HG03159 (cell line): ENCODE data around the gene SMG1.

ENCODE experiments used
- ATAC-seq: cut with Tn5 transposase; IDR thresholded peaks from one replicate; pipeline ENCODE4 v1.9.1; 2021; ENCODE audit warnings: mild to moderate bottlenecking, moderate library complexity; ENCODE audit not compliant: unreplicated experiment

Gene SMG1

GRCh38 chr16:18855196-18855595, 71.0 kb downstream of the SMG1 start:
- no peak for ATAC-seq

- ATAC-seq = no peak
Observed at GRCh38 chr16:18853694-18854093, 72.5 kb downstream of the SMG1 start.

GRCh38 chr16:18852647-18853046, 73.6 kb downstream of the SMG1 start:
- no peak for ATAC-seq

DNA sequence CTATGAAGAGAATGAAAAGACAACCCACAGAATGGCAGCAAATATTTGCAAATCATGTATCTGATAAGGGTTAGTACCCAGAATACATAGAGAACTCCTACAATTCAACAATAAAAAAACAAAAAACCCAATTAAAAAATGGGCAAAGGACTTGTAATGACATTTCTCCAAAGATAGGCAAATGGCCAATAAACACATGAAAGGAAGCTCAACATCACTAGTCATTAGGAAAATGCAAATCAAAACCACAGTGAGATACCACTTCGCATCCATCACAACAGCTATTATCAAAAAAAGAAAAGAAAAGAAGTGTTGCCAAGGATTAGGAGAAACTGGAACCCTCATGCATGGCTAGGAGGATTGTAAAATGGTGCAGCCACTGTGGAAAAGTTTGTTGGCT, 79.8 kb downstream of the SMG1 start:
- no peak for ATAC-seq

GRCh38 chr16:18842565-18842964, 83.6 kb downstream of the SMG1 start:
- ATAC-seq = no peak

DNA sequence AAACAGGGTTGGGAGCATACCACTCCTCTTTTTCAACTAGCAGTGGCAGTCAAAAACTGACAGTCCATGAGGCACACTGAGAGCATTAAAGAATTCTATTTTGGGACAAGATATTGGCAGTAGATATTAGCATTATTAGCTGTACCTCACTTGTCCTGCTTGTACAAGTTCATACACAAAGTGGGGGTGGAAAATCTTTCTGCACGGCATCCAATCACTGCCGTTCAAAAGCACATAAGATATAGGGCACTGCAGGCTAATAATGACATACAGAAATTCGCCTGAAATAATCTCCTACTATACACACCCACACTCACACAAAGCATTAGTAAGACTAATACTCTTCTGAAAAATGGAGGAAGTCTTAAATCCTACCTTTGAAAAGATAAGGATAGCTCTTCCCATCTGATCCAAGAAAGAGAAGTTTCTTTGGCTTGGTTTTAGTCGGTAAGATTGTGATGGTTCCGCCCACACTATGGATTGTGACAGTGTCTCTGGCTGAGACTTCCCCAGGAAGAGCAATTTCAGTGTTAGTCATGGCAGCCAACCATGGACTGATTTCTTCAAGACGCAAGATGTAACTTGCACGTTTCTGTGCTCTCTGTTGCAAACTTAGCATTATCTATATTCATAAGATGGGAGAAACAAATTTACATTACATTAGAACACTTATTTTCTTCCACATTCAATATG, 84.2 kb downstream of the SMG1 start:
- ATAC-seq = no peak

DNA sequence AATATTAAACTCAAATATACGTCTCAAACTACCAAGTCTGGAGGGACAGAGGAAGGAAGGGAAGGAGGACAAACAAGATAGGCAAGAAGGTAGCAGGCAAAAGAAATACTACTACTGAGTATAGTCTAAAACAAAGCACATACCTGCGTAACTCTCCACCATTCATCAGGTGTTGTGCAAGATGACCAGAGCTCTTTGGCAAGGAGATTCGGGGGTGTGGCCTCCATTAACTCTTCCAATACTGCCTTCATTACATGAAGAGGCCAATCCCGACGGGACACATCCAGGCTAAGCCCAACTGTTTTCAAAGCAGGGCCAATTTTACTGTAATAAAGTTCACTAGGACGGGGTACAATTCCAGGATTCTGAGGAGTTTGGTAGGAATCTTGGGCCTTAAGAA, 86.7 kb downstream of the SMG1 start:
- no peak for ATAC-seq

- no peak for ATAC-seq
Observed at GRCh38 chr16:18836702-18837101, 89.5 kb downstream of the SMG1 start.

DNA sequence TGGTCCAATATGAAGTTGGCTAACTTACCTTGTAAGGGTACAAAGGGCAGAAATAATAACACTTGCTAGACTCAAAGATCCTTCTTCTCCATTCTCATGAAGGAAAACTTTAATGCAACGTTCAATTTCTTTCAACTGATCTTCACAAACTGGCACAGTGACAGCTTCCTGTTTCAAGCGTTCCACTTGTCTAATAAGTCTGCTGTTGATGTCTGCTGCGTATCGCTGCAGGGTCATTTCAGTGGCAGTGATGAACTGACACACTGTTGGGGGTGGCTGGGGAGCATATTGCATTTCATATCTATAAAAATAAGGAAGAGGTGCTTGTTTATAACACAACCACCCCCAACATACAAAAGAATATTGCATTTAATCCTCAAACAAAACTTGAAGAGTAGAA, 91.3 kb downstream of the SMG1 start:
- no peak for ATAC-seq

DNA sequence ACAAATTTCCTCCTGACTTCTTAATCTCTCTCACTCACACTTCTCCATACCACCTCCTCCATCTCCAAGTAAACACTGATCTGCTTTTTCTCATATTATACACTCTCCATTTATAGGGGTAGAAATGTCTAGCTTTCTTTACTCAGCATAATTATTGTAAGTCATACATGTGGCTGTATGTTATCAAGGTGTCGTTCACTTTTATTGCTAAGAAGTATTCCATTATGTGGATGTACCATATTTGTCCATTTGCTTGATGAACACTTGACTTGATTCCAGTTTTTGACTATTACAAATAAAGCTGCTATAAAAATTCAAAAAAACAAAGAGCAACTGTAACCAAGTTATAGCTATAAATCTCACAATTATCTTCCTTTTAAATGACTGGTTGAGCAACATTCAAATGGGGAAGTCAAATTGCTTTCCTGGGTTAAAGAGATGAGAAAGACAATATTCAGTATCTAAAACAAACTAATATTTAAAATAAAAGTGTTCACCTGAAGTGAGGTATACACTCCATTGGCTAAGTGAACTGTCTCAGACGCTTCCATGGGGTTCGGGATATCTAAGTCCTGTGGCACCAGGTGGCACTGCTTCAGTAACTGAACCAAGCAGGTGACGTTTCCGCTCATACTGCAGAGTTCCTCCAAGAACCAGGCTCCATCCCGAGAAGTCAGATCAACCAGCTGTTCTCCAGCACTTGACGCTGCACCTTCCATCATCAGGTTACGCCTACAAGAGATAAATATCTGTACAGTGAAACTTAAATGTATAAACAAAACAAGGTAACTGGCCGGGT, 92.3 kb downstream of the SMG1 start:
- ATAC-seq = no peak

- ATAC-seq = no peak
Observed at GRCh38 chr16:18832613-18833012, 93.6 kb downstream of the SMG1 start.

- no peak for ATAC-seq
Observed at GRCh38 chr16:18832006-18832405, 94.2 kb downstream of the SMG1 start.

DNA sequence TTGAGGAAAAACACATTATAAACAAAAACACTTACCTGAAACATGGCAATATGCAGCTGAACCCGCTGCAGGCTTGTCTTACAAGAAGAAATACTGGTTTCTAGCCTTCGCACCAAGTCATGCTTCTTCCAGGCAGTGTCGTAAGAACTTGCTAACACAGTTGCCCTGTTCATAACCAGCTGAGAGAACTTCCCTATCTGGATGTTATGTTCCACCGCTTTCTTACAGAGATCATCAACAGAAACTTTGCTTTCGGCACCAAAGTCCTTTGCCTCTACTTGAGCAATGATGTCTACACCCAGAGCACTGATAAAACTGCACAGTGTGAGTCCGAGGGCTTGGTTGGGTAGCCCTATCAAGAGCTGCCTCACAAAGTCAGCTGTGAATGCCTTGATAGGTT, 97.0 kb downstream of the SMG1 start:
- ATAC-seq = no peak

- no peak for ATAC-seq
Observed at GRCh38 chr16:18827890-18828289, 98.3 kb downstream of the SMG1 start.

- no peak for ATAC-seq
Observed at GRCh38 chr16:18816286-18816685, 109.9 kb downstream of the SMG1 start.

GRCh38 chr16:18811925-18812324, 114.3 kb downstream of the SMG1 start:
- no peak for ATAC-seq

GRCh38 chr16:18809165-18809564, 117.0 kb downstream of the SMG1 start:
- no peak for ATAC-seq

- ATAC-seq = no peak
Observed at GRCh38 chr16:18805257-18805773, 120.9 kb downstream of the SMG1 start.

DNA sequence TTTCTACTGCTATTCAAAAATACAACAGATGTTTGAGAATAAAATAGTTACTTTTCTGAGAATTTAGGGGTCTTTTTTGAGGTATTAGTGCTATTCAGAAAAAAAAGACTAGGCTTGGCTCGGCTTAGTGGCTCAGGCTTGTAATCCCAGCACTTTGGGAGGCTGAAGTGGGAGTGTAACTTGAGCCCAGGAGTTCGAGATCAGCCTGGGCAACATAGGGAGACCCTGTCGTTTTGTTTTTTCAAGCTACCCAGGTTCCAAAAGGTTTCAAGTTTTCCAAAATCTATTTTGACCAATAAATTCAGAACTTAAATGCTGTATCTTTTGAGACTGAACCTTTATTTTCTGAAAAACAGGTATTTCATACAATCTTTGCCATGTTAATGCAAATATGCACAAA, 121.7 kb downstream of the SMG1 start:
- ATAC-seq = no peak

DNA sequence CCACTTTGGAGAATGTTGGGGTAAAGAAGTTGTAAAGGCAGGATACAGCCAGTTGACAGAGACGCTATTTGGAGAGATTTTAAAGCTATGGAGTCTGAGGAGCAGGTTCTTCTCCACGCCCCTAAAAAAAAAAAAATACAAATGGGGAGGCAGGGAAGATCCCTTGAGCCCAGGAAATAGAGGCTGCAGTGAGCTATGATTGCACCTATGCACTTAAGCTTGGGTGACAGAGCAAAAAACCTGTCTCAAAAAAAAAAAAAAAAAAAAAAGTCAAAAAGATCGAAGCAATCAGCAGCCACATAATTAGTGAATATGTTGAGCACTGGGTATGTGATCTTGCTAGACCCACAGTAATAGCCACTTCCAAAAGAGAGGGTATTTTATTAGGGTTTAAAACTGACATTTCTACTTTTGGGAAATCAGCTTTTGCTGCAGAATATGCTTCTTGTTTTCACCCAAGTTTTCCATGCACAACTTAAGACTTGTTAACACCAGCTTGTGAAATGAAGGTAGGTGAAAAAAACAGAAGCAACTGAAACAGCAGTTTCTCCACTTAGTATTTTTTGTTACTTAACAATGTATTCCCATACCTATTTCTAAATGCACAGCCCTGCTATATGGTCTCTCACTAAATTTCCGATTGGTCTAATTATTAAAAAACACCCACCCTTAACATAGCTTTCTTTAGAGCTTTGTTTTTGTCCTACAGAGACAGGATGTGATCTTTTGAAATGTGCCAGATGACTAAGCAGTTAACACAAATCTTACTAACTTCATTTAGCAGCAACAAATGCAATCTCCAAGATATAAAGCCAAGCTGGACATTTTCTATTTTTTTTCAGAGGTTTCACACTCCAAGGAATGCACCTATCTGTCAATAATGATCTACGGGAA, 122.4 kb downstream of the SMG1 start:
- ATAC-seq = no peak

GRCh38 chr16:18802767-18803343, 123.4 kb downstream of the SMG1 start:
- ATAC-seq = no peak
